GM18861 (cell line): ENCODE measurements around the gene SMIM15.
"Not testable (repeated sequence)": the region's sequence is repeated elsewhere in the genome, so short reads cannot be mapped to it uniquely, and the experiment has no call there.

Experiments
- ATAC-seq: cut with Tn5 transposase; IDR thresholded peaks from one replicate; pipeline ENCODE4 v1.9.1; 2021; ENCODE audit not compliant: unreplicated experiment

SMIM15 gene

GRCh38 chr5:61162010-61162831, at the start of gene SMIM15:
Gene SMIM15 (minus strand): TSS chr5:61162468. CDS start chr5:61160171, 2,297 bp downstream.
- peak; percentile 95 for ATAC-seq

- ATAC-seq, result no peak
These were observed 45.6 kb upstream of the SMIM15 start for GRCh38 chr5:61207884-61208283.

GRCh38 chr5:61205013-61205412, 42.7 kb upstream of the SMIM15 start:
- no peak for ATAC-seq

- no peak for ATAC-seq
These were observed 39.9 kb upstream of the SMIM15 start for GRCh38 chr5:61202213-61202612.

- ATAC-seq, result no peak
These were observed 38.4 kb upstream of the SMIM15 start for GRCh38 chr5:61200582-61201155.

- no peak for ATAC-seq
These were observed 36.3 kb upstream of the SMIM15 start for GRCh38 chr5:61198606-61199005.

- not testable (repeated sequence) for ATAC-seq
These were observed 25.6 kb upstream of the SMIM15 start for GRCh38 chr5:61187826-61188225.

- not testable (repeated sequence) for ATAC-seq
These were observed 25.1 kb upstream of the SMIM15 start for GRCh38 chr5:61187352-61187751.

GRCh38 chr5:61186634-61187033, 24.4 kb upstream of the SMIM15 start:
- ATAC-seq, result no peak

- ATAC-seq, result no peak
These were observed 22.4 kb upstream of the SMIM15 start for GRCh38 chr5:61184708-61185107.

- no peak for ATAC-seq
These were observed 21.3 kb upstream of the SMIM15 start for GRCh38 chr5:61183538-61183937.

- ATAC-seq, result no peak
These were observed 20.2 kb upstream of the SMIM15 start for GRCh38 chr5:61182449-61182848.

- no peak for ATAC-seq
These were observed 18.6 kb upstream of the SMIM15 start for GRCh38 chr5:61180886-61181285.

GRCh38 chr5:61178702-61179101, 16.4 kb upstream of the SMIM15 start:
- no peak for ATAC-seq

GRCh38 chr5:61177716-61178115, 15.4 kb upstream of the SMIM15 start:
- ATAC-seq, result peak; percentile 66

GRCh38 chr5:61177070-61177469, 14.8 kb upstream of the SMIM15 start:
- ATAC-seq, result no peak

GRCh38 chr5:61176631-61177030, 14.4 kb upstream of the SMIM15 start:
- ATAC-seq, result no peak

GRCh38 chr5:61171479-61171878, 9.2 kb upstream of the SMIM15 start:
- no peak for ATAC-seq

- ATAC-seq, result no peak
These were observed 6.7 kb upstream of the SMIM15 start for GRCh38 chr5:61168951-61169350.

- no peak for ATAC-seq
These were observed 5.1 kb upstream of the SMIM15 start for GRCh38 chr5:61167382-61167781.

GRCh38 chr5:61163905-61164304, 1.6 kb upstream of the SMIM15 start:
- ATAC-seq, result no peak

GRCh38 chr5:61162832-61163567, 732 bp upstream of the SMIM15 start:
- no peak for ATAC-seq
